NCI-H187 treated with DMSO at 0.1 percent for 48 hours (cell line): Measurements from ENCODE around the gene MRM1.

Experiments used
- DNase-seq: peaks from one replicate; lab custom pipeline; 2025; lab: John Stamatoyannopoulos, UW

MRM1 gene

GRCh38 chr17:36632916-36633771, 31.8 kb downstream of the MRM1 start:
- no peak for DNase-seq

- no peak for DNase-seq
Observed at GRCh38 chr17:36640346-36640745, 39.0 kb downstream of the MRM1 start.

- no peak for DNase-seq
Observed at GRCh38 chr17:36640836-36641235, 39.5 kb downstream of the MRM1 start.

GRCh38 chr17:36641331-36641876, 40.0 kb downstream of the MRM1 start:
- DNase-seq = no peak

GRCh38 chr17:36641877-36642845, 40.8 kb downstream of the MRM1 start:
- no peak for DNase-seq

GRCh38 chr17:36643086-36643685, 41.8 kb downstream of the MRM1 start:
- DNase-seq = no peak

GRCh38 chr17:36645422-36645821, 44.0 kb downstream of the MRM1 start:
- DNase-seq = no peak

GRCh38 chr17:36647636-36648035, 46.3 kb downstream of the MRM1 start:
- no peak for DNase-seq

- DNase-seq = no peak
Observed at GRCh38 chr17:36650096-36650775, 48.9 kb downstream of the MRM1 start.

GRCh38 chr17:36653374-36653773, 52.0 kb downstream of the MRM1 start:
- no peak for DNase-seq

GRCh38 chr17:36653856-36654255, 52.5 kb downstream of the MRM1 start:
- no peak for DNase-seq

GRCh38 chr17:36655726-36656125, 54.3 kb downstream of the MRM1 start:
- DNase-seq = no peak

GRCh38 chr17:36657390-36657762, 56.0 kb downstream of the MRM1 start:
- DNase-seq = no peak

GRCh38 chr17:36657763-36658490, 56.5 kb downstream of the MRM1 start:
- DNase-seq = no peak
